Astrocyte of the hippocampus (primary cell): ENCODE results near the gene GPRC5C.

ENCODE experiments used
- DNase-seq: peaks from one replicate; pipeline ENCODE4 v3.0.0; 2011; ENCODE audit warnings: low read depth, low spot score

Gene GPRC5C

GRCh38 chr17:74432766-74433391, 991 bp downstream of the GPRC5C start:
- DNase-seq, result no peak

- DNase-seq, result peak; percentile 45
These were observed 1.7 kb downstream of the GPRC5C start for GRCh38 chr17:74433421-74434121.

GRCh38 chr17:74435775-74436359, 4.0 kb downstream of the GPRC5C start:
- no peak for DNase-seq

GRCh38 chr17:74437702-74438101, 5.8 kb downstream of the GPRC5C start:
- no peak for DNase-seq

- DNase-seq, result no peak
These were observed 8.0 kb downstream of the GPRC5C start for GRCh38 chr17:74439691-74440567.

- DNase-seq, result no peak
These were observed 9.6 kb downstream of the GPRC5C start for GRCh38 chr17:74441537-74441936.

GRCh38 chr17:74442291-74442669, 10.4 kb downstream of the GPRC5C start:
- no peak for DNase-seq

- DNase-seq, result peak; percentile 41
These were observed 11.0 kb downstream of the GPRC5C start for GRCh38 chr17:74442670-74443515.

- no peak for DNase-seq
These were observed 11.8 kb downstream of the GPRC5C start for GRCh38 chr17:74443516-74444296.

- DNase-seq, result no peak
These were observed 12.5 kb downstream of the GPRC5C start for GRCh38 chr17:74444406-74444805.

- DNase-seq, result no peak
These were observed 13.3 kb downstream of the GPRC5C start for GRCh38 chr17:74445158-74445557.

GRCh38 chr17:74446551-74447500, 14.9 kb downstream of the GPRC5C start:
- DNase-seq, result no peak

GRCh38 chr17:74447628-74448159, 15.8 kb downstream of the GPRC5C start:
- no peak for DNase-seq

GRCh38 chr17:74448756-74449155, 16.9 kb downstream of the GPRC5C start:
- DNase-seq, result no peak

GRCh38 chr17:74449306-74449705, 17.4 kb downstream of the GPRC5C start:
- no peak for DNase-seq

- no peak for DNase-seq
These were observed 17.9 kb downstream of the GPRC5C start for GRCh38 chr17:74449773-74450172.

- no peak for DNase-seq
These were observed 18.3 kb downstream of the GPRC5C start for GRCh38 chr17:74450231-74450630.

- no peak for DNase-seq
These were observed 19.1 kb downstream of the GPRC5C start for GRCh38 chr17:74450925-74451403.

- DNase-seq, result no peak
These were observed 19.7 kb downstream of the GPRC5C start for GRCh38 chr17:74451557-74451956.
